ENCODE measurements around the gene SAMM50. TPM values are rescaled to one million over a fixed set of nuclear protein-coding genes. Genes with fewer than 3 reads are reported as not detected.

SAMM50 gene
- total RNA-seq, 4 donors from 2014 or later, result 21.6 to 28.6 (median 27.2) TPM

- H3K27ac ChIP-seq (replicated peaks in 1 of 4), result no peak overlapping the region
These were observed 48.3 kb downstream of the SAMM50 start for GRCh38 chr22:44003405-44004103.

GRCh38 chr22:44004104-44004460 is 48.8 kb downstream of the SAMM50 start:
- H3K27ac ChIP-seq (replicated peaks in 1 of 4), result no peak overlapping the region
- TF ChIP-seq CTCF (IDR thresholded peaks at IDR 0.05) (no peak), POLR2AphosphoS5 (IDR thresholded peaks at IDR 0.05) (no peak), POLR2A (IDR thresholded peaks at IDR 0.05; ENCODE audit: low read depth) (no peak), EP300 (IDR thresholded peaks at IDR 0.05) (no peak)
- peaks cover 0 to 6% (median 0%) of the 10 kb centered on the region in 4 donors for H3K4me1 ChIP-seq
- WGBS, result 93% methylated on average over 7 of the region's 7 CpGs
- H3K9me3 ChIP-seq, result peaks cover 0 to 7% (median 0%) of the 10 kb centered on the region in 4 donors
- H3K4me3 ChIP-seq, result no peak overlapping the region
- no peaks in the 10 kb centered on the region for H3K27me3 ChIP-seq
- no peak for DNase-seq (ENCODE audit: extremely low spot score)
- intact Hi-C loops (cut with DNase I), result no loop called here
- H3K36me3 ChIP-seq, result peaks cover 0 to 4% (median 1%) of the 10 kb centered on the region in 4 donors

More at GRCh38 chr22:44003405-44004103, 48.3 kb downstream of the SAMM50 start:
- peaks cover 0 to 9% (median 4%) of the 10 kb centered on the region in 4 donors for H3K36me3 ChIP-seq
- H3K27me3 ChIP-seq, result no peaks in the 10 kb centered on the region
- 74% methylated on average over 7 of the region's 7 CpGs for WGBS
- H3K4me1 ChIP-seq, result peaks cover 0 to 6% (median 0%) of the 10 kb centered on the region in 4 donors
- TF ChIP-seq CTCF (IDR thresholded peaks at IDR 0.05), result peak in 1 of 3 experiments; percentile 10
- no peak for TF ChIP-seq POLR2A (IDR thresholded peaks at IDR 0.05; ENCODE audit: low read depth)
- no peak for TF ChIP-seq POLR2AphosphoS5 (IDR thresholded peaks at IDR 0.05)
- no peak for TF ChIP-seq EP300 (IDR thresholded peaks at IDR 0.05)
- intact Hi-C loops (cut with DNase I), result no loop called here
- no peak for DNase-seq (ENCODE audit: extremely low spot score)
- peaks cover 0 to 7% (median 0%) of the 10 kb centered on the region in 4 donors for H3K9me3 ChIP-seq
- H3K4me3 ChIP-seq, result no peak overlapping the region

- no peak for TF ChIP-seq POLR2AphosphoS5 (IDR thresholded peaks at IDR 0.05)
- no peak for TF ChIP-seq EP300 (IDR thresholded peaks at IDR 0.05)
- TF ChIP-seq POLR2A (IDR thresholded peaks at IDR 0.05; ENCODE audit: low read depth), result no peak
- TF ChIP-seq CTCF (IDR thresholded peaks at IDR 0.05), result no peak
- Histone ChIP-seq H3K27me3 (no peaks in the 10 kb centered on the region), H3K36me3 (no peaks in the 10 kb centered on the region), H3K9me3 (peaks cover 0 to 7% (median 0%) of the 10 kb centered on the region in 4 donors), H3K27ac (replicated peaks in 1 of 4) (no peak overlapping the region), H3K4me1 (peaks cover 0 to 6% (median 0%) of the 10 kb centered on the region in 4 donors), H3K4me3 (no peak overlapping the region)
- DNase-seq (ENCODE audit: extremely low spot score), result no peak
- intact Hi-C loops (cut with DNase I), result no loop called here
- WGBS, result 94% methylated on average over 4 of the region's 4 CpGs
These were observed 50.3 kb downstream of the SAMM50 start for GRCh38 chr22:44005524-44005923.

- H3K4me1 ChIP-seq, result no peaks in the 10 kb centered on the region
- 89% methylated on average over 5 of the region's 5 CpGs for WGBS
- H3K27ac ChIP-seq (replicated peaks in 1 of 4), result no peak overlapping the region
- DNase-seq (ENCODE audit: extremely low spot score), result no peak
- H3K36me3 ChIP-seq, result no peaks in the 10 kb centered on the region
- intact Hi-C loops (cut with DNase I), result no loop called here
- H3K4me3 ChIP-seq, result no peak overlapping the region
- H3K9me3 ChIP-seq, result no peaks in the 10 kb centered on the region
- TF ChIP-seq EP300 (IDR thresholded peaks at IDR 0.05) (no peak), POLR2A (IDR thresholded peaks at IDR 0.05; ENCODE audit: low read depth) (no peak), CTCF (IDR thresholded peaks at IDR 0.05) (no peak), POLR2AphosphoS5 (IDR thresholded peaks at IDR 0.05) (no peak)
- no peaks in the 10 kb centered on the region for H3K27me3 ChIP-seq
These were observed 56.9 kb downstream of the SAMM50 start for GRCh38 chr22:44012162-44012561.

Data from esophagus muscularis mucosa (tissue), 4 donors.